OCI-LY7 (cell line): ENCODE measurements around the gene DRGX. TPM values are rescaled to one million over a fixed set of nuclear protein-coding genes. Genes with fewer than 3 reads are reported as not detected.

Source experiments
- BruUV-seq: library from RNA; stranded (reverse); fragments of 400-500 nt; replicated peaks from 2 replicates; lab custom pipeline; 2021; lab: Mats Ljungman, UMichigan
- CTCF ChIA-PET: fragments of 300-600 bp; sonication (Branson Sonifier 250); formaldehyde crosslinking; loops from one replicate; lab custom pipeline; 2022; ENCODE audit warnings: antibody characterized with exemption; ENCODE audit not compliant: unreplicated experiment; lab: Charles Lee
- POLR2A ChIA-PET: fragments of 300-600 bp; sonication (Branson Sonifier 250); formaldehyde crosslinking; loops from one replicate; lab custom pipeline; 2022; ENCODE audit warnings: antibody characterized with exemption; lab: Charles Lee
- DNase-seq: peaks from one replicate; pipeline ENCODE4 v3.0.0-alpha.2; 2015; ENCODE audit warnings: low spot score
- H2AFZ ChIP-seq: fragments of 200-600 bp; sonication (generic), shearing (Covaris generic); 2 replicates; pipeline ENCODE4 v1.6.1; 2014; ENCODE audit warnings: mild to moderate bottlenecking, antibody characterized with exemption, low read length, moderate library complexity
- H3K27ac ChIP-seq: fragments of 200-600 bp; sonication (generic); 2 replicates; pipeline ENCODE4 v1.5.1; 2014; ENCODE audit warnings: mixed run types, low read depth, mild to moderate bottlenecking, moderate library complexity, low read length, inconsistent platforms; ENCODE audit not compliant: poor library complexity, severe bottlenecking
- H3K36me3 ChIP-seq: fragments of 200-600 bp; sonication (generic); 2 replicates; pipeline ENCODE4 v1.6.1; 2014; ENCODE audit warnings: mild to moderate bottlenecking, antibody characterized with exemption, low read length, moderate library complexity, mixed read lengths; ENCODE audit not compliant: insufficient read depth
- H3K4me1 ChIP-seq: fragments of 200-600 bp; sonication (generic); 2 replicates; pipeline ENCODE4 v1.5.1; 2014; ENCODE audit warnings: mild to moderate bottlenecking, low read length; ENCODE audit not compliant: insufficient read depth, poor library complexity, severe bottlenecking
- H3K4me2 ChIP-seq: fragments of 200-600 bp; sonication (generic); 2 replicates; pipeline ENCODE4 v1.6.1; 2014; ENCODE audit warnings: mild to moderate bottlenecking, low read length
- H3K4me3 ChIP-seq: fragments of 200-600 bp; sonication (generic); 2 replicates; pipeline ENCODE4 v1.5.1; 2014; ENCODE audit warnings: mild to moderate bottlenecking, low read depth, low read length; ENCODE audit not compliant: poor library complexity, severe bottlenecking
- H3K79me2 ChIP-seq: fragments of 200-600 bp; sonication (generic); 2 replicates; pipeline ENCODE4 v1.6.1; 2016; ENCODE audit warnings: low read depth, mild to moderate bottlenecking, low read length, moderate library complexity, mixed read lengths; ENCODE audit not compliant: insufficient read depth
- H3K9me2 ChIP-seq: fragments of 200-600 bp; sonication (generic); 2 replicates; pipeline ENCODE4 v1.6.1; 2016; ENCODE audit warnings: mild to moderate bottlenecking, low read length, mixed read lengths; ENCODE audit not compliant: insufficient read depth
- H3K9me3 ChIP-seq: fragments of 200-600 bp; sonication (generic); 2 replicates; pipeline ENCODE4 v1.6.1; 2014; ENCODE audit warnings: mild to moderate bottlenecking, mixed run types, low read length, mixed read lengths
- H4K20me1 ChIP-seq: fragments of 200-600 bp; sonication (generic); 2 replicates; pipeline ENCODE4 v1.6.1; 2014; ENCODE audit warnings: mild to moderate bottlenecking, antibody characterized with exemption, low read length, moderate library complexity, mixed read lengths; ENCODE audit not compliant: insufficient read depth
- EZH2phosphoT487 ChIP-seq: fragments of 200-600 bp; sonication (generic); IDR thresholded peaks from 2 replicates; pipeline ENCODE4 v1.6.1; 2018; ENCODE audit warnings: low read depth, borderline replicate concordance, mild to moderate bottlenecking, mixed run types, antibody characterized with exemption, low read length, moderate library complexity, mixed read lengths
- intact Hi-C: fragments of 100-400 bp; cut with micrococcal nuclease; formaldehyde crosslinking; loops from one replicate; pipeline ENCODE4 v1.10.0; 2022; ENCODE audit not compliant: unreplicated experiment
- total RNA-seq, 2 experiments: library from RNA; depleted of rRNA in 1 of 2; stranded (reverse); fragments of >200 nt in 1 of 2; shearing (Covaris generic) in 1 of 2; gene quantifications; 2 replicates each; pipeline ENCODE4 v1.2.3, GENCODE V29; 2014 to 2022
- TF ChIP-seq, protein P1 (sequence below): fragments of 200-600 bp; sonication (generic); conservative IDR thresholded peaks from 2 replicates; pipeline ENCODE4 v1.5.1; 2014; ENCODE audit warnings: mild to moderate bottlenecking, antibody characterized with exemption, low read length, moderate library complexity, mixed read lengths

Gene DRGX
- total RNA-seq, 2 experiments from 2014 or later: not detected

DNA sequence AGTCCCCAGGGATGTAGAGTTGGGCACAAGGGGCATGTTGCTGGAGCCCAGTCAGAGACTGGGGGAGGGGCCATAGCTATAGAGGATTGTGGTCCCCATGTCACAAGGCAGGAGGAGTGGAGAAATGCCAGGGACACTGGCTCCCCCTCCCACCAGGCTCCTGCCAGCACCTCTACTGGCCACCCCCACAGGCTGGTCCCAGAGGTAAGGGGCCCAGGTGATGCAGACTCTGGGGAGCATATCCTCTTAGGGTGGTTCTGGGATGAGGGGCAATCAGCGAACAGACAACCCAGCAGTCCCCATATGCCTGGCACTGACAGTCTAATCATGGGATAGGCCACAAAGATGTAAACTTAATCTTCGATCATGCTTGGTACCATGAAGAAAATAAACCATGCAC lies 75.7 kb downstream of the DRGX start:
- BruUV-seq: no TSS peak
- Histone ChIP-seq H3K4me3 (no peak overlapping the region), H3K4me2 (no peak overlapping the region), H3K9me3 (no peaks in the 10 kb centered on the region), H4K20me1 (no peaks in the 10 kb centered on the region), H3K27ac (no peak overlapping the region), H2AFZ (no peak overlapping the region), H3K36me3 (no peaks in the 10 kb centered on the region), H3K9me2 (no peaks in the 10 kb centered on the region), H3K79me2 (no peaks in the 10 kb centered on the region), H3K4me1 (no peaks in the 10 kb centered on the region)
- no peak for DNase-seq
- ChIA-PET CTCF (no interaction called here), POLR2A (no interaction called here)
- TF ChIP-seq, protein P1, sequence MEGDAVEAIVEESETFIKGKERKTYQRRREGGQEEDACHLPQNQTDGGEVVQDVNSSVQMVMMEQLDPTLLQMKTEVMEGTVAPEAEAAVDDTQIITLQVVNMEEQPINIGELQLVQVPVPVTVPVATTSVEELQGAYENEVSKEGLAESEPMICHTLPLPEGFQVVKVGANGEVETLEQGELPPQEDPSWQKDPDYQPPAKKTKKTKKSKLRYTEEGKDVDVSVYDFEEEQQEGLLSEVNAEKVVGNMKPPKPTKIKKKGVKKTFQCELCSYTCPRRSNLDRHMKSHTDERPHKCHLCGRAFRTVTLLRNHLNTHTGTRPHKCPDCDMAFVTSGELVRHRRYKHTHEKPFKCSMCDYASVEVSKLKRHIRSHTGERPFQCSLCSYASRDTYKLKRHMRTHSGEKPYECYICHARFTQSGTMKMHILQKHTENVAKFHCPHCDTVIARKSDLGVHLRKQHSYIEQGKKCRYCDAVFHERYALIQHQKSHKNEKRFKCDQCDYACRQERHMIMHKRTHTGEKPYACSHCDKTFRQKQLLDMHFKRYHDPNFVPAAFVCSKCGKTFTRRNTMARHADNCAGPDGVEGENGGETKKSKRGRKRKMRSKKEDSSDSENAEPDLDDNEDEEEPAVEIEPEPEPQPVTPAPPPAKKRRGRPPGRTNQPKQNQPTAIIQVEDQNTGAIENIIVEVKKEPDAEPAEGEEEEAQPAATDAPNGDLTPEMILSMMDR: no peak
- no peak for TF ChIP-seq EZH2phosphoT487
- intact Hi-C loops: no loop called here

DNA sequence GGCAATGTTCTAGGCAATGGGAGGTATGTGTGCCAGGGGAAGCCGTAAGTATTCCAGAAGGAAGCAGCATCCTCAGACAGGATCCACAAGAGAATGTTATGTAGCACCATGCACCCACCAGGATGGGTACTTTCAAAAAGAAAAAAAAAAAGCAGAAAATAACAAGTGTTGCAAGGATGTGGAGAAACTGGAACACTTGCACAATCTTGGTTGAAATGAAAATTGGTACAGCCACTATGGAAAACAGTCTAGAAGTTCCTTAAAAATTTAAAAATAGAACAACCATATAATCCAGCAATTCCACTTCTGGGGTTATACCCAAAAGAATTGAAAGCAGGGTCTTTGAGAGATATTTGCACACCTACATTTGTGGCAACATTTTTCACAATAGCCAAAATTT lies 76.7 kb downstream of the DRGX start:
- H3K27ac ChIP-seq: no peak overlapping the region
- intact Hi-C loops: no loop called here
- H4K20me1 ChIP-seq: no peaks in the 10 kb centered on the region
- no peak overlapping the region for H3K4me2 ChIP-seq
- POLR2A ChIA-PET: no interaction called here
- no peaks in the 10 kb centered on the region for H3K4me1 ChIP-seq
- no peak for DNase-seq
- no peaks in the 10 kb centered on the region for H3K9me2 ChIP-seq
- CTCF ChIA-PET: no interaction called here
- no peaks in the 10 kb centered on the region for H3K36me3 ChIP-seq
- no peaks in the 10 kb centered on the region for H3K79me2 ChIP-seq
- no TSS peak for BruUV-seq
- H3K4me3 ChIP-seq: no peak overlapping the region
- TF ChIP-seq, protein P1: no peak
- no peak for TF ChIP-seq EZH2phosphoT487
- H2AFZ ChIP-seq: no peak overlapping the region
- H3K9me3 ChIP-seq: no peaks in the 10 kb centered on the region

DNA sequence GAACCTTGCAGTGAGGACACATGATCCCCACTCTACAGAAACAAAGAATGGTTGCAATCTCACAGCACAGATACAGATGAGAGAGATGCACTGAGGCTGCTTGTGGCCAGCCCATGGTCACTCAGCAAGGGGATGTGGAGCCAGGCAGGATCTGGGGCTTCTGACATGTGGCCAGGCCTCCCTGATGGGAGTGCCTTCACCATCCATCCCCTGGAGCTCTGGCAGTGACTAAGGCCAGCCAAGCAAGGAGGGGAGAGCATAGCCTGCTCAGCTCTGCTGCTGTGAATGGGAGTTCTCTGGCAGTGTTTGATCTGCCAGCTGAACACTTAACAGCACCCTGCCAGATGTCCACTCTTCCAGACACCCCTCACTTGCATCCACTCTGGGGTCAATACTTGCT lies 77.1 kb downstream of the DRGX start:
- BruUV-seq: no TSS peak
- ChIA-PET POLR2A (no interaction called here), CTCF (no interaction called here)
- intact Hi-C loops: no loop called here
- H3K27ac ChIP-seq: no peak overlapping the region
- no peaks in the 10 kb centered on the region for H4K20me1 ChIP-seq
- no peak for TF ChIP-seq EZH2phosphoT487
- TF ChIP-seq, protein P1: no peak
- H3K4me1 ChIP-seq: no peaks in the 10 kb centered on the region
- H3K79me2 ChIP-seq: no peaks in the 10 kb centered on the region
- H3K36me3 ChIP-seq: no peaks in the 10 kb centered on the region
- H3K4me3 ChIP-seq: no peak overlapping the region
- no peak overlapping the region for H3K4me2 ChIP-seq
- no peak overlapping the region for H2AFZ ChIP-seq
- H3K9me3 ChIP-seq: no peaks in the 10 kb centered on the region
- no peak for DNase-seq
- H3K9me2 ChIP-seq: no peaks in the 10 kb centered on the region
